Measurements from ENCODE around the gene RAB34. TPM values are rescaled to one million over a fixed set of nuclear protein-coding genes. Genes with fewer than 3 reads are reported as not detected.

Gene RAB34
- total RNA-seq, 2 experiments from 2014 or later, result 6.5 to 7.4 TPM

- Mint-ChIP-seq H3K4me1 (no peaks in the 10 kb centered on the region), H3K27me3 (no peaks in the 10 kb centered on the region), H3K9me3 (no peaks in the 10 kb centered on the region), H3K4me3 (no peak overlapping the region), H3K27ac (no peak overlapping the region), H3K36me3 (ENCODE audit: low read depth) (peaks cover 71% of the 10 kb centered on the region)
- no peak for DNase-seq
- ChIA-PET CTCF (interaction anchor here (0.9 to 2.7 kb wide), 7 partner anchors 12 to 51 kb away, joined by 3 to 11 read pairs (median 6); partner anchors contain the start of gene BLTP2), POLR2A (interaction anchor here (0.7 to 2.1 kb wide), 5 partner anchors 13 to 76 kb away, joined by 3 to 10 read pairs (median 3); partner anchors contain the start of genes BLTP2, SDF2 and SUPT6H)
Observed at GRCh38 chr17:28675490-28675889, 42.2 kb downstream of the RAB34 start.

GRCh38 chr17:28669918-28670317, 47.8 kb downstream of the RAB34 start:
- H3K9me3 Mint-ChIP-seq, result no peaks in the 10 kb centered on the region
- peaks cover 54% of the 10 kb centered on the region for H3K36me3 Mint-ChIP-seq (ENCODE audit: low read depth)
- no peak for DNase-seq
- peaks cover 14% of the 10 kb centered on the region for H3K4me1 Mint-ChIP-seq
- no peak overlapping the region for H3K4me3 Mint-ChIP-seq
- ChIA-PET POLR2A (interaction anchor here (2.0 kb wide), 1 partner anchor 41 kb away, joined by 5 read pairs; no protein-coding TSS in a partner anchor), CTCF (no interaction called here)
- no peaks in the 10 kb centered on the region for H3K27me3 Mint-ChIP-seq
- H3K27ac Mint-ChIP-seq, result no peak overlapping the region

DNA sequence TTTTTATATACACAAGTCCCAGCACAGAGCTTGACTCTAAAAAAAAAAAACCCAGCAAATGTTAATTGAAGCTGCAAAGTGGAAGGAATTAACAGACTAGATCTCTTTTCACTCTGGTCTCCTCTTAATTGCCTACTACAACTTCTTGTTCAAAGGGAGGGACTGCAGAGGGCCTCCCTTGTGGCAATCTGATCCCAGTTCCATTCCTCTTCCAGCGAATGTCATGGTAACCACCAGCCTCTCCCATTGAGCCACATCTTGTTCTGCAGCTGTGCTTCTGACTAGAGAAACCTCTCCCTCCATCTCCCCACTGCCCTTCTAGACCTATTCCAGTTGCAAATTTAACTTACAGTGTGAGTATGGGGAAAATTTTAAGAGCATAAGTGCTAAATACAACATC, 49.8 kb downstream of the RAB34 start:
- Mint-ChIP-seq H3K9me3 (no peaks in the 10 kb centered on the region), H3K4me1 (peaks cover 34% of the 10 kb centered on the region), H3K27me3 (no peaks in the 10 kb centered on the region), H3K4me3 (no peak overlapping the region), H3K36me3 (ENCODE audit: low read depth) (peaks cover 50% of the 10 kb centered on the region), H3K27ac (no peak overlapping the region)
- ChIA-PET POLR2A (interaction anchor here (1.0 to 1.6 kb wide), 3 partner anchors 22 to 68 kb away, joined by 3 to 5 read pairs (median 4); no protein-coding TSS in a partner anchor), CTCF (interaction anchor here (0.6 to 1.7 kb wide), 7 partner anchors 22 to 97 kb away, joined by 3 to 6 read pairs (median 4); partner anchors contain the start of genes BLTP2, PROCA1 and RPL23A)
- DNase-seq, result no peak

GRCh38 chr17:28665994-28666393, 51.7 kb downstream of the RAB34 start:
- H3K4me1 Mint-ChIP-seq, result peaks cover 41% of the 10 kb centered on the region
- POLR2A ChIA-PET, result no interaction called here

More at GRCh38 chr17:28665994-28666393, 51.7 kb downstream of the RAB34 start:
- Mint-ChIP-seq H3K36me3 (ENCODE audit: low read depth) (peaks cover 44% of the 10 kb centered on the region), H3K27ac (no peak overlapping the region), H3K4me3 (no peak overlapping the region), H3K9me3 (no peaks in the 10 kb centered on the region), H3K27me3 (no peaks in the 10 kb centered on the region)
- CTCF ChIA-PET, result no interaction called here
- no peak for DNase-seq

Other genes with a start within 250 kb of the RAB34 start
- not detected for gene SLC13A2, start 244.2 kb downstream of the RAB34 start, total RNA-seq
- not detected for gene FOXN1, start 211.5 kb downstream of the RAB34 start, total RNA-seq
- 10 to 100 TPM; 46.2 to 61.1 TPM for gene UNC119, start 165.2 kb downstream of the RAB34 start, total RNA-seq
- gene PIGS, start 146.3 kb downstream of the RAB34 start, total RNA-seq, result 10 to 100 TPM; 66.3 to 66.6 TPM
- gene ALDOC, start 141.0 kb downstream of the RAB34 start, total RNA-seq, result 100 to 1,000 TPM; 140 to 147 TPM
- 100 to 1,000 TPM; 125 to 127 TPM for gene SPAG5, start 118.8 kb downstream of the RAB34 start, total RNA-seq
- gene RSKR, start 103.7 kb downstream of the RAB34 start, total RNA-seq, result 10 to 100 TPM; 15.5 to 19.7 TPM
- gene BLTP2, start 72.7 kb downstream of the RAB34 start, total RNA-seq, result 100 to 1,000 TPM; 120 to 128 TPM
- 10 to 100 TPM; 49.0 to 52.9 TPM for gene SDF2, start 56.0 kb downstream of the RAB34 start, total RNA-seq
- 10 to 100 TPM; 60.7 to 65.8 TPM for gene SUPT6H, start 55.7 kb downstream of the RAB34 start, total RNA-seq
- gene PROCA1, start 6.0 kb downstream of the RAB34 start, total RNA-seq, result 1 to 10 TPM; 6.2 to 7.4 TPM
- 1,000 to 10,000 TPM; 1,962 to 2,028 TPM for gene RPL23A, start 2.1 kb upstream of the RAB34 start, total RNA-seq
- gene TLCD1, start 8.4 kb upstream of the RAB34 start, total RNA-seq, result 1 to 10 TPM; 1.4 to 2.3 TPM
- gene NEK8, start 10.9 kb upstream of the RAB34 start, total RNA-seq, result 1 to 10 TPM; 2.5 to 3.5 TPM
- gene TRAF4, start 26.1 kb upstream of the RAB34 start, total RNA-seq, result 10 to 100 TPM; 55.3 to 57.2 TPM
- gene FAM222B, start 124.9 kb upstream of the RAB34 start, total RNA-seq, result 10 to 100 TPM; 15.5 to 17.1 TPM
- 10 to 100 TPM; 34.6 to 35.2 TPM for gene ERAL1, start 137.1 kb upstream of the RAB34 start, total RNA-seq
- 100 to 1,000 TPM; 193 to 200 TPM for gene FLOT2, start 179.9 kb upstream of the RAB34 start, total RNA-seq
- 10 to 100 TPM; 25.2 to 25.7 TPM for gene DHRS13, start 185.2 kb upstream of the RAB34 start, total RNA-seq
- gene PHF12, start 233.7 kb upstream of the RAB34 start, total RNA-seq, result 10 to 100 TPM; 75.6 to 78.8 TPM